Stimulated activated CD4-positive, alpha-beta T cell treated with anti-CD3 and anti-CD28 coated beads, Interleukin-1b, Interleukin-23, amount 100 ng/mL, for 4 hours (primary cell): ENCODE data around the gene HABP4.

Experiments used
- DNase-seq, 2 donors: peaks; one replicate each; pipeline ENCODE4 v3.0.0-alpha.2; 2020; ENCODE audit warnings: low read depth in 2 of 2

HABP4 gene

DNA sequence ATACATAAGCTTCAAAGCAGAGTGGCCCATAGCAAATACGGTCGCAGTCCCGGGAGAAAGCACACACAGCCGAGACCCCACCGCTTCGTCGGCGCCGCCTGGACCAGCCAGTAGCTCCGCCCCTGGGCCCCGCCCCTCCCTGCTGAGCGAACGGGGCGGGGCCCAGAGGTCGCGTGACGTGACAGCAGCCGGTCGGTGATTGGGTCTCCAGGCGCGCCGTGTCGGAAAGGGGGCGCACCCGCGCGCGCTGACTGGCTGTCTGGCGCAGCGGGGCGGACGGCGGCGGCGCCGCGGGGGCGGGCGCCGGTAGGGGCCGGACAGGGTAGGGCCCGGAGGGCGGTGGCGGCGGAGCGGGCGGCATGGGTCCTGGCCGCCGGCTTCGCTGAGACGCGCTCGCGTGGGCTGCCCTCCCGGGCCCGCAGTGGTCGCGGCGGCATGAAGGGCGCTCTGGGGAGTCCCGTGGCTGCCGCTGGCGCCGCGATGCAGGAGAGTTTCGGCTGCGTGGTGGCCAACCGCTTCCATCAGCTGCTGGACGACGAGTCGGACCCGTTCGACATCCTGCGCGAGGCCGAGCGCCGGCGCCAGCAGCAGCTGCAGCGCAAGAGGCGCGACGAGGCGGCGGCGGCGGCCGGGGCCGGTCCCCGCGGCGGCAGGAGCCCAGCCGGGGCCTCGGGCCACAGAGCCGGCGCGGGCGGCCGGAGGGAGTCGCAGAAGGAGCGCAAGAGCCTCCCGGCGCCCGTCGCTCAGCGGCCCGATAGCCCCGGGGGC lies at the start of gene HABP4:
Gene HABP4 (plus strand): TSS at position 325 of the 768 bp plus-strand sequence. CDS start 111 bp downstream, at position 436.
- DNase-seq, result peak; percentile 92 to 98

DNA sequence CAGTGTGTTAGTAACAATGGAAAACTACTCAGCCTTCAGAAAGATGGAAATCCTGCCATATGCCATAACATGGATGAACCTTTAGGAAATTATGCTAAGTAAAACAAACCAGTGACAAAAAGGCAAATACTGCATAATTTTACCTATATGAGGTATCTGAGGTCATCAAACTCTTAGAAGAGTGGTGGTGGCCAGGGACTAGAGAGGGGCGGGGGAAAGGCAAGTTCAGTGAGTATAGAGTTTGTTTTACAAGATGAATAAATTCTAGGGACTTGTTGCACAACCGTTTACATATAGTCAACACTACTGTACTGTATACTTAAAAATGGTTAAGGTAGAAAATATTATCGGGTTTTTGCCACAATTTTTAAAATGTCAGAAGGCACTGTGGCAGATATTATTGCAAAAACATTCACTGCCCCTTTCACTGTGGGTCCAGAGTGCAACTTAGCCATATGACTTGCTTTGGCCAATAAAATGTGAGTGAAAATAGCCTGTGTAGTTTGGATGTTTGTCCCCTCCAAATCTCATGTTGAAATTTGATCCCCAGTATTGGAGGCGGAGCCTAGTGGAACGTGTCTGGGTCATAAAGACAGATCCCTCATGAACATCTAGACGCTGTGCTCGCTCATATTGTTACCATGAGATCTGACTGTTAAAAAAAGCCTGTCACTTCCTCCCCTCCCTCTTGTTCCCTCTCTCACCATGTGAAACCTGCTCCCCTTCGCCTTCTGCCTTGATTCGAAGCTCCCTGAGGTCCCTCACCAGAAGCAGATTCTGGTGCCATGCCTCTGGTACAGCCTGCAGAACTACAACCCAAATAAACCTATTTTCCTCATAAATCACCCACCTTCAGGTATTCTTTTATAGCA lies 41.3 kb upstream of the HABP4 start:
- DNase-seq, result no peak

GRCh38 chr9:96411129-96411838 lies 38.7 kb upstream of the HABP4 start:
- no peak for DNase-seq

DNA sequence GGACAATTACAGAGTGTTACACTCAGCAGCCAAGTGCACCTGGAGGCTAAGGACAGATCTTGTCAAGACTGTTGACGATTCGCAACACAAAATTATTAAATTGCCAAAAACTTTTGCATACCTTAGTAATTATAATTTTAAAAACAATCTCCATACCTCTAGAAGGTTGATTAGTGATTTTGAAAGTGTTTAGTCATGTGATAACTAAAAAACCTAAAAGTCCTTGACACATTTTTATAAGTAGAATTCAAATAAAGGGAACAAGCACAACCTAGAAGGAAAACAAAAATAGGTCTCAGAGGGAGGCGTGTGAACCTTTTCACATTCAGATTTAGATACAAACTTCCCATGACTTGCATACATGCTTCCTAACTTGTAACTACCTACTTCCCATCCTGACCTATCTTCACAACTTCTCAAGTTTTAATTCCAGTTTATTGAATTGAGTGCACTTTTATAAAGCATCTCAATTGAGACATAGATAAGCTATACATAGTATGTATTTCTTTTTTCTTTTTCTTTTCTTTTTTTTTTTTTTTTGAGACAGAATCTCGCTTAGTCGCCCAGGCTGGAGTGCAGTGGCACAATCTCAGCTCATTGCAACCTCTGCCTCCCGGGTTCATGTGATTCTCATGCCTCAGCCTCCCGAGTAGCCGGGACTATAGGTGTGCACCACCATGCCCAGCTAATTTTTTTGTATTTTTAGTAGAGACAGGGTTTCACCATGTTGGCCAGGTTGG lies 37.6 kb upstream of the HABP4 start:
- DNase-seq, result no peak

DNA sequence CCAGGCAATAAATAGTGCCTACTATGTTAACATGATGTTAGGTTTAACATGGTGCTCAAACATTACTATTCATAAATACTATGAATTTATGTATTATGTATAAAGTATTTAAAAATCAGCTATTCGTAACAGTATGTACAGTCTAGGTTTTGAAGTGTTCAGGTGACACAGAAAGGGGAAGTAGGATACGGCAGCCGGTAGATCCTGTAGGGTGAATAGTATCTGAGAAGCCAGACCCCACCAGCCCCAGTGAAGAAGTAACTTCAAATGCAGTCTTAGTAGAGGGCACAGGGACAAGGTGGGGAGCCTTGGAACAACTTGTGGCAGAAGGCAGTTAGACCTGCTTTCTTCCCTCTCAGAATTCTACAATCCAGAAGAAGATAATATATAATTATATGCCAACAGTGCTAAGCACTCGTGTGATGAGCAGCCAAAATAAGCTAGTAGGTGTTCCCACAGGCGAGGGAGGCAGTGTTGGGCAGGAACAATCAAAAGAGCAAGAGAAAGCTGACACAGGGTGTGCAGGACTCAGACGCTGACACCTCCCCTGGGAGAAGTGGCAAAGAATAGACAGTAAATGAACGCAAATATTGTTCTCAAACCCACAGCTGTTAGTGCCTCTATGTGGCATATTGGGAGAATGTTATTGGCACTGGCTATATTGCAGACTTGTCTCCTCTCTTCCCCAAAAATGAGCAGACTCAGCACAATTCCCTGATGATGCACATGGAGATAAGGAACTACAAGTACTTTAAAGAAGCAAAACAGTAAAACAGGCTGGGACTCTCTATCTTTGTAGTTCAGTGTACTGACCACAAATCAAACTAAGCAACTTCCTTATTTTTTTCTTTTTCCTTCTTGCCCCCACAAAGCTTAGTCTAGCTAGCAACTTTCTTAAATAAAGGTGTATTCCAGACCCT lies 36.4 kb upstream of the HABP4 start:
- peak in 1 of 2 donors; percentile 2 for DNase-seq

- DNase-seq, result peak; percentile 88 to 91
These were observed 32.9 kb upstream of the HABP4 start for GRCh38 chr9:96417051-96417586.

DNA sequence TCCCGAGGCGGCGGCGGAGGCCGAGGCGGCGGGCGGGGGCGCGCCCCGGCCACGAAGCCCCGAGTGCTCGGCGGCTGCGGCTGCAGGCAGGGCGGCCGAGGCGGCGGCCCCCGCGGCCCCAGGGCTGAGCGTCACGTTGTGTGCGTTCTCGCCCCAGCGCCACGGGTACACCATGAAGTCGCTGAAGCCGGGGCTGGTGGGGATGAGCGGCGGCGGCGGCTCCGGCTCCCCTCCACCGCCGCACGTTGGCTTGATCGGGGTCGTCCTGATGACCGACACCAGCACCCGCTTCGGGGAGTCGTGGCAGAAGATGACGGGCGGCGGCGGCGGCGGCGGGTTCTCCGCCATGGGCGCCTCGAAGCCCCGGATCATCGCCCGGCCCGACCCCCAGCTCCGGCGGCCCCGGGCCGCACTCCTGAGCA lies 32.3 kb upstream of the HABP4 start:
- no peak for DNase-seq

DNA sequence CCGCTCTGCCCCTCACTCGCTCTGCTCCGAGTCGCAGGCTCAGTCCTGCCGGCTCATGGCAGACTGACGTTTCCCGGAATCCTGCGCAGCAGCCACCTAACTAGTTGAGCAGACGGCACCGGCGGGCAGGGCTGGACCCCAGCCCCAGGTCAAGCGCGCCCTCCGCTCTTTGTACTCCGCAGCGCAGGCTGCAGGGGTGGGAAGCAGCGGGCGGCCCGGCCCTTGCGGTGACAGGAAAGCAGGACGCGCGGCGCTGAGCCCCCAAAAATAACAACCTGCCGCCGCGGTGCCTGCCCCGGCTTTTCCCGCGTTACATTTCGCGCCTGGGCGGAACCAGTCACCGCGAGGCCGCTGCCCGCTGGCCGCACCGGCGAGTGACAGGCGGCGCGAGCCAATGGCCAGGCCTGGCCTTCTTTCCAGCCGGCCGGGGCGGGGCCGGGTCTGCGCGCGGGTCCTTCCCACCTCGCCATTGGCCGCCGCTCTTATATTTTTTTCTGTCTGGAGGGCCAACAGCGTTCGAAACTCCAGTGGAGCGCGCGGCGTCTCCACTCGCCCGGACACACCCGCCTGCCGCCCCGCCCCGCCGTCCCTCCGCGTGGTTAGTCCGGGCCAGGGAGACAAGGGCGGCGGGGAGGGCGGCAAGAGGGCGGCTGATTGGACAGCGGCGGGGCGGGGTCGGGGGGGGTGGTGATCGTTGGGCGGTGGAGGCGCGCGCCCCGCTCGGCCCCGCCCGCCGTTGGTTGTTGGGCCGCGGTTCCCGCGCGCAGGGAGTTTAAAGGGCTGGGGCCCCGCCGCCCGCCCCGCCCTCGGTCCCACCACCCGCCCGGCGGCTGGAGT lies 31.7 kb upstream of the HABP4 start, which contains the start of gene ZNF367:
Gene ZNF367 (minus strand): TSS at position 288 of the 837 bp plus-strand sequence. CDS start 338 bp downstream, outside the sequence.
- DNase-seq, result peak; percentile 81 to 91

GRCh38 chr9:96418920-96419690 lies 30.9 kb upstream of the HABP4 start:
- DNase-seq, result peak in 1 of 2 donors; percentile 44

GRCh38 chr9:96419691-96419969 lies 30.3 kb upstream of the HABP4 start:
- DNase-seq, result no peak

DNA sequence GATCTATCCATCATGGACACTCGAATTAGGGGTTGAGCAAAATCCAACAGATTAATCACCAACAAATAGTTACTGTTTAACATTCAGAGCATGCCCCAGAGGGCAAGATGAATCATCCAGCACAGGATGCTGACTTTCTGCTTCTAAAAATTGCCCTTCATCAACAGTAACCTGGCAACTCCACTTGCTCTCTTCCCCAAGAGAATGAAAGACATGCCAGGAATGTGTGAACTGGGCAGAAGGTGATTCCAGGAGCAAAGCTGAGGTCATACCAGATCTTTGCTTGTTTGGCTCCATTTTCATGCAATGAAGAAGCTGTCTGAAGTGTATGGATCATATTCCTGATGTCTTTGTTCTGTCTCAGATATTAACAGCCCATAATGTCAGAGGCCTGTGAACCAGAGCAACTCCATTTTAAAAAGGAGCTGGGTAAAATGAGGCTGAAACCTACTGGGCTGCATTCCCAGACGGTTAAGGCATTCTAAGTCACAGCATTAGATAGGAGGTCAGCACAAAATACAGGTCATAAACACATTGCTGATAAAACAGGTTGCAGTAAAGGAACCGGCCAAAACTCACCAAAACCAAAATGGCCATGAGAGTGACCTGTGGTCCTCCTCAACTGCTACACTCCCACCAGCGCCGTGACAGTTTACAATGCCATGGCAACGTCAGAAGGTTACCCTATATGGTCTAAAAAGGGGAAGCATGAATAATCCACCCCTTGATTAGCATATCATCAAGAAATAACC lies 29.3 kb upstream of the HABP4 start:
- no peak for DNase-seq

DNA sequence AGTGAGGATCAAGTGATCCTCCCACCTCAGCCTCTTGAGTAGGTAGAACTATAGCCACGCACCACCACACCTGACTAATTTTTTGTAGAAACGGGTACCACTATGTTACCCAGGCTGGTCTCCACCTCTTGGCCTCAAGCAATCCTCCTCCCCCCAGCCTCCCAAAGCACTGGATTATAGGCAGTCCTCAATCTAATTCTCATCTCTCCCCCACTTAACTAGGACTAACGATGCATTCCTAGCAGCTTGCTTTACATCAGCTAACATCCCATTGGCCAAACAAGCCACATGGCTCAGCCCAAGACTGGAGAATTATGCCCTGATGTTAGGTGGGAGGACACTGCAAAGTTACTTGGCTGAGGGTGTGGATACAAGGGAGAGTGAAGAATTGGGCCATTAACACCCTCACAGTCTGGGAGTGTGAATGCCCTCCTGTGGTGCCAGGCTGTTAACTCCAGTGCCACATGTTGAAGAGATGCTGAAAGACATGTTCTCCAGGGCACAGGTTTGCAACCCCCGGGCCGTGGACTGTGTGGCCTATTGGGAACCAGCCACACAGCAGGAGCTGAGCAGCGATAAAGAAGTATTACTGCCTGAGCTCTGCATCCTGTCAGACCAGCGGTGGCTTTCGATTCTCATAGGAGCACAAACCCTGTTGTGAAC lies 26.5 kb upstream of the HABP4 start:
- DNase-seq, result no peak

- DNase-seq, result no peak
These were observed 26.0 kb upstream of the HABP4 start for GRCh38 chr9:96423985-96424336.

- no peak for DNase-seq
These were observed 24.3 kb upstream of the HABP4 start for GRCh38 chr9:96425500-96426169.

GRCh38 chr9:96429732-96430131 lies 20.2 kb upstream of the HABP4 start:
- no peak for DNase-seq

- DNase-seq, result no peak
These were observed 19.6 kb upstream of the HABP4 start for GRCh38 chr9:96430377-96430776.

- no peak for DNase-seq
These were observed 14.6 kb upstream of the HABP4 start for GRCh38 chr9:96435345-96435744.
